ENCODE measurements around the gene GSDME.
A peak's percentile ranks its signal among the peaks of the same experiment; 100 is the strongest.
"Not testable (repeated sequence)": the region's sequence is repeated elsewhere in the genome, so short reads cannot be mapped to it uniquely, and the experiment has no call there.

Gene GSDME

GRCh38 chr7:24742506-24743162, 14.6 kb downstream of the GSDME start:
- no peak overlapping the region for H3K4me3 ChIP-seq (ENCODE audit: low read length)
- no peak for TF ChIP-seq CTCF (conservative IDR thresholded peaks at IDR 0.05; ENCODE audit: low read length)
- no peak for DNase-seq (ENCODE audit: low read depth)

GRCh38 chr7:24741679-24742505, 15.4 kb downstream of the GSDME start:
- no peak overlapping the region for H3K4me3 ChIP-seq (ENCODE audit: low read length)
- peak; percentile 98 for DNase-seq (ENCODE audit: low read depth)
- TF ChIP-seq CTCF (conservative IDR thresholded peaks at IDR 0.05; ENCODE audit: low read length) = no peak

- H3K4me3 ChIP-seq (ENCODE audit: low read length) = no peak overlapping the region
- no peak for DNase-seq (ENCODE audit: low read depth)
- no peak for TF ChIP-seq CTCF (conservative IDR thresholded peaks at IDR 0.05; ENCODE audit: low read length)
Observed at GRCh38 chr7:24740871-24741270, 16.4 kb downstream of the GSDME start.

- H3K4me3 ChIP-seq (ENCODE audit: low read length) = no peak overlapping the region
Observed at GRCh38 chr7:24739306-24739705, 18.0 kb downstream of the GSDME start.

GRCh38 chr7:24738577-24738976, 18.7 kb downstream of the GSDME start:
- DNase-seq (ENCODE audit: low read depth) = no peak
- no peak for TF ChIP-seq CTCF (conservative IDR thresholded peaks at IDR 0.05; ENCODE audit: low read length)
- no peak overlapping the region for H3K4me3 ChIP-seq (ENCODE audit: low read length)

More at GRCh38 chr7:24739306-24739705, 18.0 kb downstream of the GSDME start:
- TF ChIP-seq CTCF (conservative IDR thresholded peaks at IDR 0.05; ENCODE audit: low read length) = no peak
- DNase-seq (ENCODE audit: low read depth) = no peak

- no peak for DNase-seq (ENCODE audit: low read depth)
- H3K4me3 ChIP-seq (ENCODE audit: low read length) = no peak overlapping the region
- TF ChIP-seq CTCF (conservative IDR thresholded peaks at IDR 0.05; ENCODE audit: low read length) = no peak
Observed at GRCh38 chr7:24737281-24737680, 20.0 kb downstream of the GSDME start.

- not testable (repeated sequence) for H3K4me3 ChIP-seq (ENCODE audit: low read length); DNase-seq (ENCODE audit: low read depth)
Observed at GRCh38 chr7:24735594-24735993, 21.7 kb downstream of the GSDME start.

Data from AG10803 (cell line).